ENCODE measurements around the gene FOXP1.

FOXP1 gene

GRCh38 chr3:71389191-71389590 is 194.3 kb downstream of the FOXP1 start:
- Histone ChIP-seq H3K27ac (no peak overlapping the region), H3K4me3 (ENCODE audit: low read depth, low read length) (no peak overlapping the region), H3K36me3 (no peaks in the 10 kb centered on the region), H3K27me3 (ENCODE audit: insufficient read depth, low read depth, severe bottlenecking) (no peaks in the 10 kb centered on the region), H3K9me3 (ENCODE audit: severe bottlenecking) (no peaks in the 10 kb centered on the region)
- TF ChIP-seq CTCF (IDR thresholded peaks at IDR 0.05; ENCODE audit: low read depth, low read length): no peak
- DNase-seq: no peak

DNA sequence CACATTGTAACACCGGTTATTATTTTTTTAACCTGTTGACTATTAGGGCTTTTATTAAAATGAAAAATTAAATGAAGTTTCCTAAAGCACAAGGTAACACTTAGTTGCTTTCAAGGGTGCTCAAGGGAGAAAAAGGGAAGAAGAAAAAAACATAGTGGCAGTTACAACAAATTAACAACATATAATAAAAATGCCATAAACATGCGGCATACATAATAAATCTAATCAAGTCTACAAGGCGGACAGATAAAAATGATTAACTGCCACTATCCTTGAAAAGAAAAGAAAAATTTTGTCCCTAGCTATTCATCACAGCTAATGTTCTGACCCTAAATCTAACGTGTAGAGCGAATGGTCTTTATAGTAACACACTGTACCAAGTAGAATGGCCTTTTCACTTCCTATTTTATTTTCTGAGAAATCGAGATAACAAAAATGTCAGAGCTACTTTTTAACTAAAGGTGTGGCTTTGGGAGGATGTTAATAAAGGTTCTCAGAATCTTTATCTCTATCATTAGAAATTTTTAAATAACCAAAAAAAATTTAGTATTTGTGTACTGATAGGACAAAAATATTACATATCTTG is 194.9 kb downstream of the FOXP1 start:
- Histone ChIP-seq H3K4me3 (ENCODE audit: low read depth, low read length) (no peak overlapping the region), H3K9me3 (ENCODE audit: severe bottlenecking) (no peaks in the 10 kb centered on the region), H3K27ac (no peak overlapping the region), H3K27me3 (ENCODE audit: insufficient read depth, low read depth, severe bottlenecking) (no peaks in the 10 kb centered on the region), H3K36me3 (no peaks in the 10 kb centered on the region)
- no peak for DNase-seq
- TF ChIP-seq CTCF (IDR thresholded peaks at IDR 0.05; ENCODE audit: low read depth, low read length): no peak

DNA sequence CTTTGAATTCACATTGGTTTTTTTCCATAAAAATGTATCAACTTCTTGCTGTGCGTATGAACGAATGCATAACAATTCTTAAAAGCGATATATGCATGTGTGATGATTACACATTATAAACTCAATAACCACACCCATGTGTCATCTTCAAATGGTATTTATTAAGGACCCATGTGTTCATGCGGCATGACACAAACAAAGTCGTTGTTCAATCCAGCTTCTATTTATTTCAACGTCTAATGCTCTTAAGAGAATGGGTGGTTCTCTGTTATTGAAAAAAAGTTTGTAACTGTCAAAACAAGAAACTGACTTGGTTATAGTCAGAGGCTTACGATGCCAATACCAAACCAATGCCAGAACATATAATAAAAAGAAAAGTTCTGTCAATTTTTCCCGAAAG is 195.9 kb downstream of the FOXP1 start:
- Histone ChIP-seq H3K27me3 (ENCODE audit: insufficient read depth, low read depth, severe bottlenecking) (no peaks in the 10 kb centered on the region), H3K4me3 (ENCODE audit: low read depth, low read length) (no peak overlapping the region), H3K9me3 (ENCODE audit: severe bottlenecking) (no peaks in the 10 kb centered on the region), H3K36me3 (no peaks in the 10 kb centered on the region), H3K27ac (no peak overlapping the region)
- no peak for TF ChIP-seq CTCF (IDR thresholded peaks at IDR 0.05; ENCODE audit: low read depth, low read length)
- DNase-seq: no peak

DNA sequence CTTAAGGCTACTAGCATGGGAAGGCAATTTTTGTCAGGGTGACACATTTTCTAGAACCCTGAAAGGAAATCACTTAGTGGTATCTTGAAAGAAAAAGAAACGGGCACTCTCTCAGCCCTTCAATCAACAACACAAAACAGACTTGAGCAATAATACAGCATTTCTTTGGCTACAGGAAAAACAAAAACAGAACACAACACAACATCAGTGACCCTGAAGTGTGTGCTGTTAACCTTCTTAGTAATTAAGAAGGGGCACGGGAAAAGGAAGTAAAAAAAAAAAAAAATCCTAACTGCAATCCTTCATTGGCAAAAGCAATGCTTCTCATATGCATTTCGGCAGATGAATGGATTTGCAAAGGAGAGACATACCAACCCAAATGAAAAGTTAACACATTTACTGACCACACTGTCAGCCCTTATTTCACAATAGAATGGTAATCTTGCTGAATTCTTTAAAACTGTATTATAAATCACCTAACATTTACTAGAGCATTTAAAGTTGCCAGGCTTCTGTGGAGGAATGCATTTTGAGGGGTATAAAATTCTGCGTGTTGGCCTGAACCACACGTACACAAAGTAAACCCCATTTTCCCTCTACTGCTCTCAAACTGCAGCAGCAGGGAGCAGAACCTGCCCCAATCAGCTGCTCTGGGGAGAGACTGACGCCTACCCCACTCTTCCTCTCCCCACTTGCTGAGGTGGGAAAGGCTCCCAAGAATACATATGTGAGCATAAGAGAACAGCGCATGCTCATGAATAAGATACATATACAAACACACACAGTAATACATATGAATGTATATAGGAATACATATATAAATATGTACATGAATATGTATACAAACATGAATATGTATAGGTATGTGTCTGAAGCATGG is 198.5 kb downstream of the FOXP1 start:
- no peak for DNase-seq
- no peak for TF ChIP-seq CTCF (IDR thresholded peaks at IDR 0.05; ENCODE audit: low read depth, low read length)
- no peak overlapping the region for H3K27ac ChIP-seq

GRCh38 chr3:71384388-71384787 is 199.1 kb downstream of the FOXP1 start:
- no peak overlapping the region for H3K4me3 ChIP-seq (ENCODE audit: low read depth, low read length)
- no peaks in the 10 kb centered on the region for H3K9me3 ChIP-seq (ENCODE audit: severe bottlenecking)
- TF ChIP-seq CTCF (IDR thresholded peaks at IDR 0.05; ENCODE audit: low read depth, low read length): no peak
- no peaks in the 10 kb centered on the region for H3K36me3 ChIP-seq
- H3K27ac ChIP-seq: no peak overlapping the region
- H3K27me3 ChIP-seq (ENCODE audit: insufficient read depth, low read depth, severe bottlenecking): no peaks in the 10 kb centered on the region
- DNase-seq: no peak

More for the DNA sequence above, 198.5 kb downstream of the FOXP1 start:
- no peaks in the 10 kb centered on the region for H3K27me3 ChIP-seq (ENCODE audit: insufficient read depth, low read depth, severe bottlenecking)
- H3K4me3 ChIP-seq (ENCODE audit: low read depth, low read length): no peak overlapping the region
- no peaks in the 10 kb centered on the region for H3K9me3 ChIP-seq (ENCODE audit: severe bottlenecking)
- no peaks in the 10 kb centered on the region for H3K36me3 ChIP-seq

All from WERI-Rb-1 (cell line).